Upper lobe of right lung (tissue), 1 donor: ENCODE measurements around the gene FRYL. TPM values are rescaled to one million over a fixed set of nuclear protein-coding genes. Genes with fewer than 3 reads are reported as not detected.

Experiments used
- ATAC-seq: fragments of 200-7000 bp; cut with Tn5 transposase; one replicate; pipeline ENCODE4 v1.9.1; 2020; ENCODE audit warnings: mild to moderate bottlenecking, moderate library complexity
- DNase-seq: peaks from one replicate; pipeline ENCODE4 v3.0.0-alpha.2; 2020
- H3K27ac ChIP-seq: fragments of 200-600 bp; one replicate; pipeline ENCODE4 v1.8.0; 2022
- H3K27me3 ChIP-seq: fragments of 200-600 bp; one replicate; pipeline ENCODE4 v1.8.0; 2022; ENCODE audit warnings: mild to moderate bottlenecking
- H3K36me3 ChIP-seq: fragments of 200-600 bp; one replicate; pipeline ENCODE4 v1.8.0; 2022
- H3K4me1 ChIP-seq: fragments of 200-600 bp; one replicate; pipeline ENCODE4 v1.8.0; 2022
- H3K4me3 ChIP-seq: fragments of 200-600 bp; one replicate; pipeline ENCODE4 v1.8.0; 2022; ENCODE audit warnings: mild to moderate bottlenecking
- H3K9me3 ChIP-seq: fragments of 200-600 bp; one replicate; pipeline ENCODE4 v1.8.0; 2022
- CTCF ChIP-seq: fragments of 200-600 bp; IDR thresholded peaks from one replicate; pipeline ENCODE4 v1.8.0; 2022; ENCODE audit warnings: antibody characterized with exemption
- intact Hi-C: fragments of 100-400 bp; cut with DNase I; formaldehyde crosslinking; loops from one replicate; pipeline ENCODE4 v1.11.0; 2022
- total RNA-seq: library from RNA; stranded (reverse); fragmentation: NEBNext Ultra II Directional; extraction: Animal tissue kit (Norgen Biotek cat#: 25700); gene quantifications from one replicate; pipeline ENCODE4 v1.2.1, GENCODE V29; 2021
- donor health status: DM: no; HTN: yes; CAD: no; lungs with severe emphysema.

FRYL gene
- total RNA-seq, 1 donor from 2014 or later: 71.9 TPM

- TF ChIP-seq CTCF: no peak
- Histone ChIP-seq H3K27ac (no peak overlapping the region), H3K36me3 (no peaks in the 10 kb centered on the region), H3K9me3 (no peaks in the 10 kb centered on the region), H3K4me1 (peaks cover 20% of the 10 kb centered on the region), H3K27me3 (no peaks in the 10 kb centered on the region), H3K4me3 (no peak overlapping the region)
- intact Hi-C loops: no loop called here
- no peak for DNase-seq
- ATAC-seq: no peak
Measured at GRCh38 chr4:48670587-48670986, 109.5 kb downstream of the FRYL start.

GRCh38 chr4:48669086-48669485, 111.0 kb downstream of the FRYL start:
- no peak for ATAC-seq
- Histone ChIP-seq H3K36me3 (no peaks in the 10 kb centered on the region), H3K27ac (no peak overlapping the region), H3K4me1 (peaks cover 20% of the 10 kb centered on the region), H3K9me3 (no peaks in the 10 kb centered on the region), H3K27me3 (no peaks in the 10 kb centered on the region), H3K4me3 (no peak overlapping the region)
- no peak for TF ChIP-seq CTCF
- no peak for DNase-seq
- intact Hi-C loops: no loop called here

- peak; percentile 47 for ATAC-seq
- H3K27ac ChIP-seq: no peak overlapping the region
- peaks cover 20% of the 10 kb centered on the region for H3K4me1 ChIP-seq
- no peak for TF ChIP-seq CTCF
- intact Hi-C loops: no loop called here
- no peak for DNase-seq
- no peaks in the 10 kb centered on the region for H3K27me3 ChIP-seq
- H3K4me3 ChIP-seq: no peak overlapping the region
- no peaks in the 10 kb centered on the region for H3K9me3 ChIP-seq
- H3K36me3 ChIP-seq: no peaks in the 10 kb centered on the region
Measured at GRCh38 chr4:48668254-48669017, 111.6 kb downstream of the FRYL start.

GRCh38 chr4:48667148-48667547, 112.9 kb downstream of the FRYL start:
- DNase-seq (no peak), ATAC-seq (no peak)
- no peaks in the 10 kb centered on the region for H3K27me3 ChIP-seq
- peaks cover 20% of the 10 kb centered on the region for H3K4me1 ChIP-seq
- intact Hi-C loops: no loop called here
- no peak overlapping the region for H3K27ac ChIP-seq
- no peak overlapping the region for H3K4me3 ChIP-seq
- no peak for TF ChIP-seq CTCF
- H3K36me3 ChIP-seq: no peaks in the 10 kb centered on the region
- peaks cover 4% of the 10 kb centered on the region for H3K9me3 ChIP-seq

GRCh38 chr4:48665555-48666186, 114.4 kb downstream of the FRYL start:
- no peaks in the 10 kb centered on the region for H3K27me3 ChIP-seq
- peaks cover 4% of the 10 kb centered on the region for H3K9me3 ChIP-seq
- H3K4me1 ChIP-seq: peaks cover 20% of the 10 kb centered on the region
- no peak overlapping the region for H3K27ac ChIP-seq
- H3K36me3 ChIP-seq: no peaks in the 10 kb centered on the region
- TF ChIP-seq CTCF: no peak
- intact Hi-C loops: no loop called here
- DNase-seq (no peak), ATAC-seq (no peak)
- no peak overlapping the region for H3K4me3 ChIP-seq
